CD8-positive, alpha-beta memory T cell (primary cell): ENCODE measurements around the gene UGT2B17. TPM values are rescaled to one million over a fixed set of nuclear protein-coding genes. Genes with fewer than 3 reads are reported as not detected.
"Not testable (repeated sequence)": the region's sequence is repeated elsewhere in the genome, so short reads cannot be mapped to it uniquely, and the experiment has no call there.

Experiments
- CTCF ChIA-PET: fragments of 350-600 bp; sonication (Branson Sonifier 250); formaldehyde crosslinking; loops from one replicate; lab custom pipeline; 2021; ENCODE audit warnings: antibody characterized with exemption; lab: Charles Lee
- POLR2A ChIA-PET: fragments of 350-600 bp; sonication (Branson Sonifier 250); formaldehyde crosslinking; loops from one replicate; lab custom pipeline; 2021; ENCODE audit warnings: antibody characterized with exemption; lab: Charles Lee
- DNase-seq, 5 donors: peaks; one replicate each; pipeline versions ENCODE4 v3.0.0 to v3.0.0-alpha.2; 2020 to 2022; ENCODE audit warnings: mixed read lengths in 1 of 5
- H3K27ac ChIP-seq: one replicate; pipeline ENCODE4 v1.7.0; 2013; ENCODE audit warnings: low read depth, mild to moderate bottlenecking, low read length, moderate library complexity
- H3K27me3 ChIP-seq: 2 replicates; pipeline ENCODE4 v1.7.0; 2013; ENCODE audit warnings: low read length, mild to moderate bottlenecking; ENCODE audit not compliant: insufficient read depth, poor library complexity, severe bottlenecking
- H3K36me3 ChIP-seq: 2 replicates; pipeline ENCODE4 v1.7.0; 2013; ENCODE audit warnings: mild to moderate bottlenecking, low read length, moderate library complexity; ENCODE audit not compliant: insufficient read depth
- H3K4me1 ChIP-seq: 2 replicates; pipeline ENCODE4 v1.7.0; 2013; ENCODE audit warnings: mild to moderate bottlenecking, low read length, moderate library complexity; ENCODE audit not compliant: insufficient read depth
- H3K4me3 ChIP-seq: 2 replicates; pipeline ENCODE4 v1.7.0; 2013; ENCODE audit warnings: mild to moderate bottlenecking, low read length
- H3K9me3 ChIP-seq: 2 replicates; pipeline ENCODE4 v1.7.0; 2013; ENCODE audit warnings: mild to moderate bottlenecking, low read length
- H3K27ac Mint-ChIP-seq, 8 donors: one replicate each; pipeline ENCODE4 v1.8.0; 2020 to 2021; ENCODE audit warnings: mixed read lengths in 8 of 8, mild to moderate bottlenecking in 6 of 8, inconsistent platforms in 3 of 8, moderate library complexity in 3 of 8
- H3K27me3 Mint-ChIP-seq, 2 donors: one replicate each; pipeline ENCODE4 v1.8.0; 2020 to 2021; ENCODE audit warnings: mixed read lengths in 2 of 2, mild to moderate bottlenecking in 1 of 2, moderate library complexity in 1 of 2
- H3K36me3 Mint-ChIP-seq, 3 donors: one replicate each; pipeline ENCODE4 v1.8.0; 2020 to 2021; ENCODE audit warnings: mixed read lengths in 3 of 3, inconsistent platforms in 1 of 3, mild to moderate bottlenecking in 1 of 3
- H3K4me1 Mint-ChIP-seq, 3 donors: one replicate each; pipeline ENCODE4 v1.8.0; 2020 to 2021; ENCODE audit warnings: mixed read lengths in 3 of 3, inconsistent platforms in 1 of 3, mild to moderate bottlenecking in 1 of 3
- H3K4me3 Mint-ChIP-seq, 7 donors: one replicate each; pipeline ENCODE4 v1.8.0; 2020 to 2021; ENCODE audit warnings: mixed read lengths in 7 of 7, mild to moderate bottlenecking in 6 of 7, moderate library complexity in 4 of 7, inconsistent platforms in 2 of 7
- H3K9me3 Mint-ChIP-seq, 5 donors: one replicate each; pipeline ENCODE4 v1.8.0; 2020 to 2022; ENCODE audit warnings: mixed read lengths in 5 of 5, mild to moderate bottlenecking in 3 of 5, moderate library complexity in 2 of 5, inconsistent platforms in 1 of 5
- polyA plus RNA-seq: library from polyadenylated mRNA; unstranded; fragments of 300-500 nt; fragmentation: Illumina TruSeq; gene quantifications from one replicate; pipeline ENCODE4 v1.2.3, GENCODE V29; 2021
- total RNA-seq, 2 experiments: library from RNA; stranded (reverse); gene quantifications; one replicate each; pipeline ENCODE4 v1.2.3, GENCODE V29; 2021

The UGT2B17 gene
- total and polyA plus RNA-seq, 3 experiments from 2014 or later: not detected

DNA sequence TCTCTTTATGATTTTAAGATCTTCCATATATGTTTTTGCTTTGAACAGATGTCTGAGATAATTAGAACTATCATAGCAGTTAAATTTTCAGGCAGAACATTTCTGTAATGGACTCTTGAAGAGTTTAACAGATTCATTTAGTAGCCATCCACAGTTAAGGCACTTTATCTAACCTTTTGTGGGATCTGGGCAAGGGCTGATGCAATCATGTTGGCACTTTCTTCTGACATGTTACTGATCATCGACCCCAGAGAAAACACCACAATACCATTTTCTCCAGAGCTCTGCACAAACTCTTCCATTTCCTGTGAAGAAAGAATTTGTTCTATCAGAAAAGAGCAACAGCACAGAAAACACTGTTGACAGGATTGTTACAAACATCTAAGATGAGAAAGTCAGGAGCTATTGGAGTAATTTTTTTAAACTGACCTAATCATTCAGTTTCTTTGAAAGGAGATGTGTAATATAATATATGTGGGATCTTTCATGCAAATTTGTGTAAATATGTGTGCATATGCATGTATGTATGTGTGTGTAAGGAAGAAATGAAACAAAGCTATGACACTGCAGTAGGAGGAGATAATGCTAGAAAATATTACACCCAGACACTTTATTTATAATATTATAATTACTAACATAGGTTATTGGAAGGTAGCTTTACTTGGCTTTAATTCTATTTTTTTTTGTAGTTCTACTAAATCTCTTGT is 15.6 kb downstream of the UGT2B17 start:
- POLR2A ChIA-PET, CTCF ChIA-PET, DNase-seq: not testable (repeated sequence)

DNA sequence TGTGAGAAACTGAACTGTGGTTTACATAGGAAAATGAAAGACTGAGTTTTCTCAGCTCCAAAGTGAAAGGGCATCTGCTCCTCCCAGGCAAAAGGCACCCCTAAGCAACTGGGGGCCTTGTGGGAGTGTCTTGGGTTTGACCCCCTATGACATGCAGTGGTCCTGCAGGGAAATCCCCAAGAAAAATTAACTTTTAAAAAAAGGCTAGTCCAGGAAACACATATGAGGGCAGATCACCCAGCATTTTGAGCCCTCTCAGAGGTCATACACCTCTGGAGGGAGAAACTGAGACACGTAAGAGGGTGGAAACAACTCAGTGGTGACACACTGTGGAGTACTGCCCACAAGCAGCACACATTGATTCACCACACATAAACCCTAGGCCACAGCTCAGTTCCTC is 22.3 kb downstream of the UGT2B17 start:
- POLR2A ChIA-PET: not testable (repeated sequence)

More for the DNA sequence above, 15.6 kb downstream of the UGT2B17 start:
- H3K4me3 Mint-ChIP-seq, H3K27me3 ChIP-seq, H3K36me3 ChIP-seq, H3K27ac ChIP-seq, H3K4me1 Mint-ChIP-seq, H3K27me3 Mint-ChIP-seq, H3K4me1 ChIP-seq, H3K36me3 Mint-ChIP-seq, H3K9me3 Mint-ChIP-seq, H3K27ac Mint-ChIP-seq, H3K9me3 ChIP-seq, H3K4me3 ChIP-seq: not testable (repeated sequence)

GRCh38 chr4:68552818-68553811 is 23.0 kb downstream of the UGT2B17 start:
- H3K27me3 ChIP-seq, H3K36me3 ChIP-seq, H3K4me1 ChIP-seq, H3K9me3 ChIP-seq, CTCF ChIA-PET, H3K36me3 Mint-ChIP-seq, H3K27ac ChIP-seq, H3K9me3 Mint-ChIP-seq, H3K27me3 Mint-ChIP-seq, POLR2A ChIA-PET, H3K4me3 ChIP-seq, DNase-seq: not testable (repeated sequence)
- peak overlapping the region in 3 of 8 donors; percentile 51 to 76 (median 58) for H3K27ac Mint-ChIP-seq
- peaks cover 5 to 18% (median 6%) of the 10 kb centered on the region in 3 donors for H3K4me1 Mint-ChIP-seq
- peak overlapping the region in 1 of 7 donors; percentile 14 for H3K4me3 Mint-ChIP-seq

More for the DNA sequence above, 22.3 kb downstream of the UGT2B17 start:
- CTCF ChIA-PET, H3K27me3 ChIP-seq, H3K9me3 Mint-ChIP-seq, H3K36me3 ChIP-seq, H3K9me3 ChIP-seq, H3K4me3 ChIP-seq, H3K4me1 ChIP-seq, H3K27ac ChIP-seq, H3K36me3 Mint-ChIP-seq, DNase-seq, H3K27me3 Mint-ChIP-seq: not testable (repeated sequence)
- Mint-ChIP-seq H3K4me3 (peak overlapping the region in 1 of 7 donors; percentile 32), H3K4me1 (peaks cover 5 to 18% (median 6%) of the 10 kb centered on the region in 3 donors), H3K27ac (peak overlapping the region in 1 of 8 donors; percentile 11)

GRCh38 chr4:68542742-68543141 is 33.4 kb downstream of the UGT2B17 start:
- H3K36me3 ChIP-seq, H3K27ac Mint-ChIP-seq, H3K4me3 Mint-ChIP-seq, H3K9me3 ChIP-seq, CTCF ChIA-PET, H3K4me3 ChIP-seq, H3K27ac ChIP-seq, H3K9me3 Mint-ChIP-seq, H3K4me1 Mint-ChIP-seq, H3K36me3 Mint-ChIP-seq, H3K4me1 ChIP-seq, DNase-seq, POLR2A ChIA-PET, H3K27me3 ChIP-seq: not testable (repeated sequence)
- peaks cover 9 to 31% of the 10 kb centered on the region in 2 donors for H3K27me3 Mint-ChIP-seq

DNA sequence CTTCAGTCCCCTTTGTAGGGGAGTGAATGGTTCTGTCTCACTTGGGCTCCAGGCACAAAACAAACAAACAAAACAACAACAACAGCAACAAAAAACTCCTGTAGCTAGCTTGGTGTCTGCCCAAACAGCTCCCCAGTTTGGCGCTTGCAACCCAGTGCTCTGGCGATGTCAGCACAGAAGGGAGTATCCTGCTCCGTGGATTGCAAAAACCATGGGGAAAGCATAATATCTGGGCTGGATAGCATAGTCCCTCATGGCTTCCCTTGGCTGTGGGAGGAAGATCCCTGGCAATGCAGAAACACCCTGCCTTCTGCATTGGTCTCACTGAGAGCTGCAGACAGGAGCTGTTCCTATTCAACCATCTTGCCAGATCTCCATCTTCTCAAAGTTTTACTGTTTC is 39.7 kb downstream of the UGT2B17 start:
- Mint-ChIP-seq H3K36me3 (peaks cover 0 to 5% (median 0%) of the 10 kb centered on the region in 3 donors), H3K4me1 (no peaks in the 10 kb centered on the region), H3K27me3 (peaks cover 3 to 14% of the 10 kb centered on the region in 2 donors), H3K9me3 (peaks cover 0 to 16% (median 7%) of the 10 kb centered on the region in 5 donors), H3K27ac (no peak overlapping the region), H3K4me3 (no peak overlapping the region)
- H3K4me3 ChIP-seq: no peak overlapping the region
- POLR2A ChIA-PET: no interaction called here
- H3K27ac ChIP-seq: no peak overlapping the region
- DNase-seq: no peak
- H3K4me1 ChIP-seq: no peaks in the 10 kb centered on the region
- no peaks in the 10 kb centered on the region for H3K27me3 ChIP-seq
- no peaks in the 10 kb centered on the region for H3K36me3 ChIP-seq
- CTCF ChIA-PET: no interaction called here
- H3K9me3 ChIP-seq: no peaks in the 10 kb centered on the region

GRCh38 chr4:68535974-68536373 is 40.1 kb downstream of the UGT2B17 start:
- Mint-ChIP-seq H3K27ac (no peak overlapping the region), H3K4me1 (no peaks in the 10 kb centered on the region), H3K4me3 (no peak overlapping the region), H3K27me3 (peaks cover 3 to 10% of the 10 kb centered on the region in 2 donors), H3K9me3 (peaks cover 0 to 17% (median 8%) of the 10 kb centered on the region in 5 donors), H3K36me3 (peaks cover 0 to 5% (median 0%) of the 10 kb centered on the region in 3 donors)
- Histone ChIP-seq H3K4me1 (no peaks in the 10 kb centered on the region), H3K27ac (no peak overlapping the region), H3K27me3 (no peaks in the 10 kb centered on the region), H3K36me3 (no peaks in the 10 kb centered on the region), H3K4me3 (no peak overlapping the region), H3K9me3 (no peaks in the 10 kb centered on the region)
- POLR2A ChIA-PET: no interaction called here
- CTCF ChIA-PET: no interaction called here
- no peak for DNase-seq

DNA sequence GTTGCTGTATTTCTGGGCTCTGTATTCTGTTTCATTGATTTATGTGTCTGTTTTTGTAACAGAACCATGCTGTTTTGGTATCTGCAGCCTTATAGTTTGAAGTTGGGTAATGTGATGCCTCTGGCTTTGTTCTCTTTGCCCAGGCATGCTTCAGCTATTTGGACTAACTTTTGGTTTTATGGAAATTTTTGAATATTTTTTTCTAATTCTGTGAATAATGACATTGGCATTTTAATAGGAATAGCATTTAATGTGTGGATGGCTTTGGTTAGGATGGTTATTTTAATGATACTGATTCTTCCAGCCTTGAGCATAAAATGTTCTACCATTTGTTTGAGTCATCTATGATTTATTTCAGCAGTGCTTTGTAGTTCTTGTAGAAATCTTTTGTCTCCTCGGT is 53.9 kb downstream of the UGT2B17 start:
- H3K9me3 Mint-ChIP-seq, DNase-seq, H3K36me3 Mint-ChIP-seq, H3K27ac Mint-ChIP-seq, H3K9me3 ChIP-seq, CTCF ChIA-PET, H3K4me3 ChIP-seq, H3K36me3 ChIP-seq, H3K4me1 Mint-ChIP-seq, H3K4me3 Mint-ChIP-seq, POLR2A ChIA-PET, H3K27ac ChIP-seq, H3K27me3 Mint-ChIP-seq, H3K27me3 ChIP-seq, H3K4me1 ChIP-seq: not testable (repeated sequence)

DNA sequence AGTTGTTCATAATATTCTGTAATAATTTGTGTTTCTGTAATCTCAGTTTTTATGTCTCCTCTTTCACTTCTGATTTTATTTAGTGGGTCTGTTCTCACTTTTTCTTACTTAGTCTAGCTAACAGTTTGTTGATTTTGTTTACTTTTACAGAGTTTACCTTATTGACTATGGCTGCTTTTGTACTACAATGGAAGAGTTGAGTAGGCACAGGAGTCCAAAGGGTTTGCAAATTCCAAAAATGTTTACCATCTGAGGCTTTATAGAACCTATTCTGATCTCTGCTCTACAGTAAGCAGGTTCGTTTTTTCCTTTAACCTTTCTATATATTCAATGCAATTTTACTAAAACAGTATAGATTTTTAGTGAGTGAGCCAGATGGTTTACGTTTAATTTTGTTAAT is 55.1 kb downstream of the UGT2B17 start:
- Histone ChIP-seq H3K4me1 (no peaks in the 10 kb centered on the region), H3K36me3 (no peaks in the 10 kb centered on the region), H3K27me3 (no peaks in the 10 kb centered on the region), H3K27ac (no peak overlapping the region), H3K4me3 (no peak overlapping the region), H3K9me3 (no peaks in the 10 kb centered on the region)
- no peaks in the 10 kb centered on the region for H3K9me3 Mint-ChIP-seq
- no peak overlapping the region for H3K4me3 Mint-ChIP-seq
- no peak overlapping the region for H3K27ac Mint-ChIP-seq
- H3K4me1 Mint-ChIP-seq: no peaks in the 10 kb centered on the region
- POLR2A ChIA-PET: no interaction called here
- peaks cover 0 to 2% of the 10 kb centered on the region in 2 donors for H3K27me3 Mint-ChIP-seq
- no peaks in the 10 kb centered on the region for H3K36me3 Mint-ChIP-seq
- CTCF ChIA-PET: no interaction called here
- no peak for DNase-seq
